ENCODE data around the gene ANKRD45.
"Not testable (repeated sequence)": the region's sequence is repeated elsewhere in the genome, so short reads cannot be mapped to it uniquely, and the experiment has no call there.

Gene ANKRD45

DNA sequence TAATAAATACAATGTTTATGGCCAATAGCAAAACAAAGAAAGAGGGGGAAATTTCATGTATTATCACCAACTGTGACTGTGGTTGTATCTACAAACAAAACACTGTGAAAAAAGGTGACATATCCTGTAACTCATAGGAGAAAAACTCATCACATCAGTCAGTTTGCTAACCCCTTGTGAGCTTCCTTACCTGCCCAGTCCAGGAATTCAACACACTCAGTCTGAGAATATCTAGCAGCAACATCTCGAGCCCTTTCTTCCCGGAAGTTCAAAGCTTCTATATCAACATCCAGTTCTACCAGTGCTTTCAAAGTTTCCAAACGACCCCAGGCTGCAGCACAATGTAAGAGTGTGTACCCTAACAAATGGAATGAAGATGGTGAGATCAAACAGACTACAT, 23.0 kb downstream of the ANKRD45 start:
- TF ChIP-seq, protein P1, sequence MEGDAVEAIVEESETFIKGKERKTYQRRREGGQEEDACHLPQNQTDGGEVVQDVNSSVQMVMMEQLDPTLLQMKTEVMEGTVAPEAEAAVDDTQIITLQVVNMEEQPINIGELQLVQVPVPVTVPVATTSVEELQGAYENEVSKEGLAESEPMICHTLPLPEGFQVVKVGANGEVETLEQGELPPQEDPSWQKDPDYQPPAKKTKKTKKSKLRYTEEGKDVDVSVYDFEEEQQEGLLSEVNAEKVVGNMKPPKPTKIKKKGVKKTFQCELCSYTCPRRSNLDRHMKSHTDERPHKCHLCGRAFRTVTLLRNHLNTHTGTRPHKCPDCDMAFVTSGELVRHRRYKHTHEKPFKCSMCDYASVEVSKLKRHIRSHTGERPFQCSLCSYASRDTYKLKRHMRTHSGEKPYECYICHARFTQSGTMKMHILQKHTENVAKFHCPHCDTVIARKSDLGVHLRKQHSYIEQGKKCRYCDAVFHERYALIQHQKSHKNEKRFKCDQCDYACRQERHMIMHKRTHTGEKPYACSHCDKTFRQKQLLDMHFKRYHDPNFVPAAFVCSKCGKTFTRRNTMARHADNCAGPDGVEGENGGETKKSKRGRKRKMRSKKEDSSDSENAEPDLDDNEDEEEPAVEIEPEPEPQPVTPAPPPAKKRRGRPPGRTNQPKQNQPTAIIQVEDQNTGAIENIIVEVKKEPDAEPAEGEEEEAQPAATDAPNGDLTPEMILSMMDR (IDR thresholded peaks at IDR 0.05; ENCODE audit: extremely low read depth, insufficient read depth, missing control alignments): no peak
- in situ Hi-C loops (cut with MboI; ENCODE audit: low pct_unique_long_range_greater_than_20kb, low sequenced_read_pairs, unreplicated experiment): no loop called here
- DNase-seq (ENCODE audit: low spot score): no peak

DNA sequence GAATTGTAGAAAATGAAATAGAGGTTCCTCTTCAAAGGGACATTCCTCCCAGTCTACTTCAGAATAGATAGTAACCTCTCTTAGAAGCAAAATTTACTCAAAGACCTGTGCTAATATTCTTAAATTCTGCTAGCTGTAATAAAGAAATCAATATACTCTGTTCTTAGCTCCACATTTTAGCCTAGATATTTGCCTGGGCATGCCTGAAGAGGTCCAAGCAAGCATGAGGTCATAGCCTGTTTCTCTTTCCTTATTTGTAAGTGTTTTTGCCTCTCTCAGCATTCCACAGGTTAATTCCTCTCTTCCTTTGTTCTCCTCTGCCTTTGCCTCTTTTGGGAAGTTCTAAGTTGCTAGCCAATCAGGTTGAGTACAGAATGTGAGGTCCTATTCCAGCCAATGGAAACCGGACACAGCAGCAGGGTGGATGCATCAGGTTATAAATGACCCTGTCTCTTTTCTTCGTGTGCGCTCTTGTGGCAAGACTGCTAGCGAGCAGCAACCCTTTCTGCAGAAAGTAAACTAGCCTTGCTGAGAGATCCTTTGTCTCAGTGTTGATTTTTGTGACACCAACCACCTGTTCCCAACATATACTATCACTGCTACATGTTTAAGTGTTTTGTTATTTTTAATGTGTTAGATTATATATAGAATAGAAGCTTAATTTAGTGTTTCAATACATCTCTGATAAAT, 27.1 kb downstream of the ANKRD45 start:
- in situ Hi-C loops (cut with MboI; ENCODE audit: low pct_unique_long_range_greater_than_20kb, low sequenced_read_pairs, unreplicated experiment); DNase-seq (ENCODE audit: low spot score): not testable (repeated sequence)

DNA sequence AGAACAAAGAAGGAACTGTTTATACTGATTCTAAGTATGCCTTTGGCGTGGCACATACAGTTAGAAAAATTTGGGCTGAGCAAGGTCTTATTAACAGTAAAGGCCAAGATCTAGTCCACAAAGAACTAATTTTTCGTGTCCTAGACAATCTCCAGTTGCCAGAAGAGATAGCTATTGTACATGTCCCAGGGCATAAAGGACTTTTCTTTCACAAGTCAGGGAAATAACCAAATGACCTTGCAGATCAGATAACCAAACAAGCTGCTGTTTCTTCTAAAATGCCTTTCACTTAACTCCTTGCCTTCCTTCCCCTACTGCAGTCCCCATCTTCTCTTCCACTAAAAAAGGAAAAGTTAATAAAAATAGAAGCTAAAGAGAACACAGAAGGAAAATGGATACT, 30.5 kb downstream of the ANKRD45 start:
- in situ Hi-C loops (cut with MboI; ENCODE audit: low pct_unique_long_range_greater_than_20kb, low sequenced_read_pairs, unreplicated experiment): no loop called here
- no peak for DNase-seq (ENCODE audit: low spot score)
- TF ChIP-seq, protein P1 (IDR thresholded peaks at IDR 0.05; ENCODE audit: extremely low read depth, insufficient read depth, missing control alignments): no peak

GRCh38 chr1:173638043-173639021, 31.3 kb downstream of the ANKRD45 start:
- DNase-seq (ENCODE audit: low spot score): no peak
- in situ Hi-C loops (cut with MboI; ENCODE audit: low pct_unique_long_range_greater_than_20kb, low sequenced_read_pairs, unreplicated experiment): no loop called here
- TF ChIP-seq, protein P1 (IDR thresholded peaks at IDR 0.05; ENCODE audit: extremely low read depth, insufficient read depth, missing control alignments): no peak

DNA sequence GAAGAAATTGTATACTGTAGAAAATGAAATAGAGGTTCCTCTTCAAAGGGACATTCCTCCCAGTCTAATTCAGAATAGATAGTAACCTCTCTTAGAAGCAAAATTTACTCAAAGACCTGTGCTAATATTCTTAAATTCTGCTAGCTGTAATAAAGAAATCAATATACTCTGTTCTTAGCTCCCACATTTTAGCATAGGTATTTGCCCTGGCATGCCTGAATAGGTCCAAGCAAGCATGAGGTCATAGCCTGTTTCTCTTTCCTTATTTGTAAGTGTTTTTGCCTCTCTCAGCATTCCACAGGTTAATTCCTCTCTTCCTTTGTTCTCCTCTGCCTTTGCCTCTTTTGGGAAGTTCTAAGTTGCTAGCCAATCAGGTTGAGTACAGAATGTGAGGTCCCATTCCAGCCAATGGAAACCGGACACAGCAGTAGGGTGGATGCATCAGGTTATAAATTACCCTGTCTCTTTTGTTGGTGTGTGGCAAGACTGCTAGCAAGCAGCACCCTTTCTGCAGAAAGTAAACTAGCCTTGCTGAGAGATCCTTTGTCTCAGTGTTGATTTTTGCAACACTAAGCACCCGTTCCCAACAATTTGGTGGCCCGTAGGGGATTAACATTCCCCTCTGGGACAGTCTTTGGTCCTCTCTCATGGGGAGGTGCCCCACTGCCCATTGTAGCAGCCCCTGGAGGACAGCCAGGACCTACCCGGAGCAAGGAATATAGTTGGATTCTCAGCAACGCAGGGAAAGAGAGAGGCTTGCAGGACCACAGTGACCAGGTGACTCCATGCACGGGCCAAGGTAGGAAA, 32.2 kb downstream of the ANKRD45 start:
- DNase-seq (ENCODE audit: low spot score); in situ Hi-C loops (cut with MboI; ENCODE audit: low pct_unique_long_range_greater_than_20kb, low sequenced_read_pairs, unreplicated experiment): not testable (repeated sequence)

- no peak for DNase-seq (ENCODE audit: low spot score)
- TF ChIP-seq, protein P1 (IDR thresholded peaks at IDR 0.05; ENCODE audit: extremely low read depth, insufficient read depth, missing control alignments): no peak
- in situ Hi-C loops (cut with MboI; ENCODE audit: low pct_unique_long_range_greater_than_20kb, low sequenced_read_pairs, unreplicated experiment): no loop called here
Observed at GRCh38 chr1:173635116-173635515, 34.5 kb downstream of the ANKRD45 start, which contains the start of gene TEX50. Gene TEX50, plus strand, starts transcription at chr1:173635338. Its CDS starts 184 bp downstream, at chr1:173635522.

- TF ChIP-seq, protein P1 (IDR thresholded peaks at IDR 0.05; ENCODE audit: extremely low read depth, insufficient read depth, missing control alignments): no peak
- no peak for DNase-seq (ENCODE audit: low spot score)
- in situ Hi-C loops (cut with MboI; ENCODE audit: low pct_unique_long_range_greater_than_20kb, low sequenced_read_pairs, unreplicated experiment): no loop called here
Observed at GRCh38 chr1:173628888-173629287, 40.8 kb downstream of the ANKRD45 start.

All from GM13977 (cell line).